Transverse colon (tissue), 3 donors: Measurements from ENCODE around the gene KIAA1328.

Experiments used
- EP300 ChIP-seq: sonication (generic); formaldehyde crosslinking; IDR thresholded peaks from one replicate; pipeline ENCODE4 v1.6.1; 2017; ENCODE audit warnings: antibody characterized with exemption, low read depth
- POLR2A ChIP-seq: fragments of 450-650 bp; IDR thresholded peaks from one replicate; pipeline ENCODE4 v1.6.1; 2016; ENCODE audit warnings: antibody characterized with exemption, mild to moderate bottlenecking, moderate library complexity
- TF ChIP-seq, protein P1 (sequence below), 5 experiments: fragments of 200-600 bp in 3 of 5; fragments of 450-650 bp in 2 of 5; sonication (generic) in 3 of 5; IDR thresholded peaks; 1 replicate in 2 of 5; 2 replicates in 3 of 5; pipeline ENCODE4 v1.5.1; 2016 to 2017; ENCODE audit warnings: antibody characterized with exemption in 5 of 5, inconsistent platforms in 3 of 5, mild to moderate bottlenecking in 2 of 5, moderate library complexity in 1 of 5

GRCh38 chr18:36850527-36851201 lies 21.7 kb downstream of the KIAA1328 start:
- TF ChIP-seq POLR2A (no peak), EP300 (no peak)
- TF ChIP-seq, protein P1, sequence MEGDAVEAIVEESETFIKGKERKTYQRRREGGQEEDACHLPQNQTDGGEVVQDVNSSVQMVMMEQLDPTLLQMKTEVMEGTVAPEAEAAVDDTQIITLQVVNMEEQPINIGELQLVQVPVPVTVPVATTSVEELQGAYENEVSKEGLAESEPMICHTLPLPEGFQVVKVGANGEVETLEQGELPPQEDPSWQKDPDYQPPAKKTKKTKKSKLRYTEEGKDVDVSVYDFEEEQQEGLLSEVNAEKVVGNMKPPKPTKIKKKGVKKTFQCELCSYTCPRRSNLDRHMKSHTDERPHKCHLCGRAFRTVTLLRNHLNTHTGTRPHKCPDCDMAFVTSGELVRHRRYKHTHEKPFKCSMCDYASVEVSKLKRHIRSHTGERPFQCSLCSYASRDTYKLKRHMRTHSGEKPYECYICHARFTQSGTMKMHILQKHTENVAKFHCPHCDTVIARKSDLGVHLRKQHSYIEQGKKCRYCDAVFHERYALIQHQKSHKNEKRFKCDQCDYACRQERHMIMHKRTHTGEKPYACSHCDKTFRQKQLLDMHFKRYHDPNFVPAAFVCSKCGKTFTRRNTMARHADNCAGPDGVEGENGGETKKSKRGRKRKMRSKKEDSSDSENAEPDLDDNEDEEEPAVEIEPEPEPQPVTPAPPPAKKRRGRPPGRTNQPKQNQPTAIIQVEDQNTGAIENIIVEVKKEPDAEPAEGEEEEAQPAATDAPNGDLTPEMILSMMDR (IDR thresholded peaks at IDR 0.05), result no peak
